22Rv1 (cell line): Measurements from ENCODE around the gene BOLA1.
"Not testable (repeated sequence)": the region's sequence is repeated elsewhere in the genome, so short reads cannot be mapped to it uniquely, and the experiment has no call there.

Source experiments
- ZFX ChIP-seq: fragments of 450-650 bp; IDR thresholded peaks from 2 replicates; pipeline ENCODE4 v1.6.1; 2017; ENCODE audit warnings: antibody characterized with exemption, borderline replicate concordance
- TF ChIP-seq, protein P1 (sequence below): fragments of 450-650 bp; IDR thresholded peaks from 2 replicates; pipeline ENCODE4 v1.5.1; 2017; ENCODE audit warnings: mild to moderate bottlenecking

- TF ChIP-seq, protein P1, sequence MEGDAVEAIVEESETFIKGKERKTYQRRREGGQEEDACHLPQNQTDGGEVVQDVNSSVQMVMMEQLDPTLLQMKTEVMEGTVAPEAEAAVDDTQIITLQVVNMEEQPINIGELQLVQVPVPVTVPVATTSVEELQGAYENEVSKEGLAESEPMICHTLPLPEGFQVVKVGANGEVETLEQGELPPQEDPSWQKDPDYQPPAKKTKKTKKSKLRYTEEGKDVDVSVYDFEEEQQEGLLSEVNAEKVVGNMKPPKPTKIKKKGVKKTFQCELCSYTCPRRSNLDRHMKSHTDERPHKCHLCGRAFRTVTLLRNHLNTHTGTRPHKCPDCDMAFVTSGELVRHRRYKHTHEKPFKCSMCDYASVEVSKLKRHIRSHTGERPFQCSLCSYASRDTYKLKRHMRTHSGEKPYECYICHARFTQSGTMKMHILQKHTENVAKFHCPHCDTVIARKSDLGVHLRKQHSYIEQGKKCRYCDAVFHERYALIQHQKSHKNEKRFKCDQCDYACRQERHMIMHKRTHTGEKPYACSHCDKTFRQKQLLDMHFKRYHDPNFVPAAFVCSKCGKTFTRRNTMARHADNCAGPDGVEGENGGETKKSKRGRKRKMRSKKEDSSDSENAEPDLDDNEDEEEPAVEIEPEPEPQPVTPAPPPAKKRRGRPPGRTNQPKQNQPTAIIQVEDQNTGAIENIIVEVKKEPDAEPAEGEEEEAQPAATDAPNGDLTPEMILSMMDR, result not testable (repeated sequence)
- not testable (repeated sequence) for TF ChIP-seq ZFX
These were observed 32.5 kb upstream of the BOLA1 start for GRCh38 chr1:149866887-149867286.
